SK-N-MC (cell line): ENCODE measurements around the gene TRAPPC14.
"Not testable (repeated sequence)": the region's sequence is repeated elsewhere in the genome, so short reads cannot be mapped to it uniquely, and the experiment has no call there.

ENCODE experiments used
- DNase-seq: peaks from one replicate; pipeline ENCODE4 v3.0.0-alpha.2; 2011; ENCODE audit warnings: low read depth, low spot score
- H3K27ac ChIP-seq: fragments of 200-600 bp; sonication (generic); 2 replicates; pipeline ENCODE4 v1.5.1; 2016; ENCODE audit warnings: mixed run types
- H3K36me3 ChIP-seq: fragments of 200-600 bp; sonication (generic); 2 replicates; pipeline ENCODE4 v1.6.1; 2017; ENCODE audit warnings: antibody characterized with exemption, low read length, mixed read lengths; ENCODE audit not compliant: insufficient read depth
- H3K4me3 ChIP-seq: fragments of 200-600 bp; sonication (generic); 2 replicates; pipeline ENCODE4 v1.5.1; 2016
- H3K9ac ChIP-seq: fragments of 200-600 bp; sonication (generic); 2 replicates; pipeline ENCODE4 v1.8.0; 2017; ENCODE audit warnings: mixed run types, mixed read lengths; ENCODE audit not compliant: insufficient read length
- H3K9me3 ChIP-seq: fragments of 200-600 bp; sonication (generic); 2 replicates; pipeline ENCODE4 v1.6.1; 2017; ENCODE audit warnings: low read depth, mild to moderate bottlenecking, antibody characterized with exemption, low read length, moderate library complexity, mixed read lengths
- EZH2 ChIP-seq: fragments of 200-600 bp; sonication (generic); IDR thresholded peaks from one replicate; pipeline ENCODE4 v1.6.1; 2017; ENCODE audit warnings: antibody characterized with exemption
- FOXP2 ChIP-seq: optimal IDR thresholded peaks from 2 replicates; pipeline ENCODE3; 2011; ENCODE audit warnings: mild to moderate bottlenecking, moderate library complexity; ENCODE audit not compliant: insufficient read depth; ENCODE audit errors: extremely low read length, control extremely low read depth
- POLR2AphosphoS5 ChIP-seq: IDR thresholded peaks from 2 replicates; pipeline ENCODE4 v1.6.1; 2012; ENCODE audit warnings: mild to moderate bottlenecking, low read depth, low read length, borderline replicate concordance

The TRAPPC14 gene

GRCh38 chr7:100158229-100159098 is at the start of gene TRAPPC14:
TSS of gene TRAPPC14 (minus strand) at chr7:100158723. CDS start at chr7:100158499, 224 bp downstream.
- Histone ChIP-seq H3K27ac (peak within 1 kb of the TSS; percentile 66; the same call in 1 of the 2 replicates), H3K9ac (peak within 1 kb of the TSS; percentile 88), H3K9me3 (no peaks in the 10 kb centered on the region), H3K4me3 (peak within 1 kb of the TSS; percentile 88), H3K36me3 (peaks cover 25% of the 10 kb centered on the region; the same call in 1 of the 2 replicates)
- DNase-seq: no peak
- TF ChIP-seq FOXP2 (no peak), POLR2AphosphoS5 (peak; percentile 86)

GRCh38 chr7:100204454-100204853 is 45.9 kb upstream of the TRAPPC14 start:
- TF ChIP-seq EZH2: no peak
- Histone ChIP-seq H3K9me3 (no peaks in the 10 kb centered on the region), H3K9ac (no peak overlapping the region), H3K27ac (no peak overlapping the region), H3K4me3 (no peak overlapping the region), H3K36me3 (no peaks in the 10 kb centered on the region)
- no peak for DNase-seq

- no peak for DNase-seq
- Histone ChIP-seq H3K9ac (no peak overlapping the region), H3K27ac (no peak overlapping the region), H3K36me3 (no peaks in the 10 kb centered on the region), H3K9me3 (no peaks in the 10 kb centered on the region), H3K4me3 (no peak overlapping the region)
- no peak for TF ChIP-seq POLR2AphosphoS5
- no peak for TF ChIP-seq FOXP2
- no peak for TF ChIP-seq EZH2
These were observed 42.2 kb upstream of the TRAPPC14 start for GRCh38 chr7:100200693-100201092.

- H3K9me3 ChIP-seq: no peaks in the 10 kb centered on the region
- DNase-seq: no peak
- H3K9ac ChIP-seq: no peak overlapping the region
- no peak for TF ChIP-seq POLR2AphosphoS5
- no peak for TF ChIP-seq FOXP2
- TF ChIP-seq EZH2: no peak
- H3K36me3 ChIP-seq: no peaks in the 10 kb centered on the region
- no peak overlapping the region for H3K27ac ChIP-seq
- H3K4me3 ChIP-seq: no peak overlapping the region
These were observed 39.7 kb upstream of the TRAPPC14 start for GRCh38 chr7:100198266-100198665.

GRCh38 chr7:100195901-100196322 is 37.4 kb upstream of the TRAPPC14 start:
- not testable (repeated sequence) for H3K27ac ChIP-seq, DNase-seq, H3K36me3 ChIP-seq, H3K9me3 ChIP-seq, H3K9ac ChIP-seq, H3K4me3 ChIP-seq

GRCh38 chr7:100195222-100195621 is 36.7 kb upstream of the TRAPPC14 start:
- Histone ChIP-seq H3K9ac (no peak overlapping the region), H3K4me3 (no peak overlapping the region), H3K27ac (no peak overlapping the region), H3K36me3 (no peaks in the 10 kb centered on the region), H3K9me3 (no peaks in the 10 kb centered on the region)
- DNase-seq: no peak
- TF ChIP-seq EZH2 (no peak), POLR2AphosphoS5 (no peak), FOXP2 (no peak)

GRCh38 chr7:100192969-100193368 is 34.4 kb upstream of the TRAPPC14 start:
- H3K9ac ChIP-seq: no peak overlapping the region
- H3K4me3 ChIP-seq: no peak overlapping the region
- TF ChIP-seq FOXP2: no peak
- no peaks in the 10 kb centered on the region for H3K9me3 ChIP-seq
- no peak for DNase-seq
- peak overlapping the region; percentile 67 for H3K27ac ChIP-seq
- H3K36me3 ChIP-seq: no peaks in the 10 kb centered on the region

- H3K9ac ChIP-seq, H3K27ac ChIP-seq, DNase-seq, H3K4me3 ChIP-seq, H3K36me3 ChIP-seq, H3K9me3 ChIP-seq: not testable (repeated sequence)
These were observed 33.8 kb upstream of the TRAPPC14 start for GRCh38 chr7:100192281-100192862.

GRCh38 chr7:100191775-100192174 is 33.3 kb upstream of the TRAPPC14 start:
- no peak overlapping the region for H3K4me3 ChIP-seq
- no peak overlapping the region for H3K27ac ChIP-seq
- DNase-seq: no peak
- TF ChIP-seq POLR2AphosphoS5: no peak
- no peak for TF ChIP-seq EZH2
- TF ChIP-seq FOXP2: no peak
- H3K9ac ChIP-seq: no peak overlapping the region
- no peaks in the 10 kb centered on the region for H3K9me3 ChIP-seq
- no peaks in the 10 kb centered on the region for H3K36me3 ChIP-seq
